Tibial nerve (tissue), 4 donors: ENCODE data around the gene TMEM245. TPM values are rescaled to one million over a fixed set of nuclear protein-coding genes. Genes with fewer than 3 reads are reported as not detected.

Experiments
- DNase-seq, 2 donors: peaks; one replicate each; pipeline ENCODE4 v3.0.0-alpha.2; 2019; ENCODE audit warnings: low spot score in 2 of 2
- H3K27ac ChIP-seq, 4 donors: fragments of 200-600 bp; sonication (generic) in 3 of 4; one replicate each; pipeline ENCODE4 v1.5.1; 2017 to 2019; ENCODE audit warnings: mild to moderate bottlenecking in 1 of 4
- H3K27me3 ChIP-seq, 2 donors: fragments of 200-600 bp; sonication (generic) in 1 of 2; one replicate each; pipeline versions ENCODE4 v1.5.1 to v1.6.0; 2017 to 2019
- H3K36me3 ChIP-seq, 3 donors: fragments of 200-600 bp; sonication (generic); one replicate each; pipeline ENCODE4 v1.5.1; 2018 to 2019
- H3K4me1 ChIP-seq, 4 donors: fragments of 200-600 bp; sonication (generic) in 3 of 4; one replicate each; pipeline ENCODE4 v1.5.1; 2017 to 2019
- H3K4me3 ChIP-seq, 4 donors: fragments of 200-600 bp; sonication (generic) in 3 of 4; one replicate each; pipeline ENCODE4 v1.5.1; 2017 to 2019; ENCODE audit warnings: mild to moderate bottlenecking in 1 of 4, moderate library complexity in 1 of 4
- H3K9me3 ChIP-seq, 4 donors: fragments of 200-600 bp; sonication (generic) in 3 of 4; one replicate each; pipeline ENCODE4 v1.5.1; 2017 to 2019
- CTCF ChIP-seq, 5 experiments: fragments of 200-600 bp in 3 of 5; fragments of 450-650 bp in 2 of 5; sonication (generic) in 3 of 5; IDR thresholded peaks; one replicate each; pipeline ENCODE4 v1.5.1; 2016 to 2019; ENCODE audit warnings: antibody characterized with exemption in 5 of 5, mild to moderate bottlenecking in 3 of 5, moderate library complexity in 2 of 5
- EP300 ChIP-seq, 2 donors: sonication (generic); formaldehyde crosslinking; IDR thresholded peaks; one replicate each; pipeline ENCODE4 v1.6.1; 2017; ENCODE audit warnings: antibody characterized with exemption in 2 of 2, mild to moderate bottlenecking in 1 of 2
- POLR2A ChIP-seq, 2 donors: fragments of 450-650 bp; IDR thresholded peaks; one replicate each; pipeline ENCODE4 v1.6.1; 2017; ENCODE audit warnings: antibody characterized with exemption in 2 of 2, mild to moderate bottlenecking in 2 of 2, moderate library complexity in 2 of 2
- WGBS, 2 donors: methylation state at CpG; one replicate each; pipeline ENCODE4 v1.1.5; 2018; 5-methylcytosine and 5-hydroxymethylcytosine counted together
- total RNA-seq, 4 donors: library from RNA; depleted of rRNA; stranded (reverse); fragments of >200 nt; gene quantifications; one replicate each; pipeline ENCODE4 v1.1.0, GENCODE V29; 2016

The TMEM245 gene
- total RNA-seq, 4 donors from 2014 or later, result 51.6 to 100 (median 89.5) TPM

GRCh38 chr9:109166171-109166770 is 46.5 kb upstream of the TMEM245 start:
- peaks cover 0 to 20% of the 10 kb centered on the region in 2 donors for H3K27me3 ChIP-seq
- WGBS, 2 donors, result 70 to 79% methylated on average over 16 of the region's 16 CpGs

GRCh38 chr9:109164042-109164441 is 44.3 kb upstream of the TMEM245 start:
- H3K9me3 ChIP-seq, result no peaks in the 10 kb centered on the region
- H3K4me3 ChIP-seq, result no peak overlapping the region
- 88 to 93% methylated on average over 5 of the region's 5 CpGs for WGBS, 2 donors
- H3K4me1 ChIP-seq, result peaks cover 0 to 3% (median 0%) of the 10 kb centered on the region in 4 donors
- DNase-seq, result no peak
- no peak for TF ChIP-seq EP300 (IDR thresholded peaks at IDR 0.05)
- no peak for TF ChIP-seq POLR2A (IDR thresholded peaks at IDR 0.05)
- TF ChIP-seq CTCF (IDR thresholded peaks at IDR 0.05), result no peak
- H3K27me3 ChIP-seq, result peaks cover 0 to 20% of the 10 kb centered on the region in 2 donors
- no peak overlapping the region for H3K27ac ChIP-seq
- H3K36me3 ChIP-seq, result no peaks in the 10 kb centered on the region

More at GRCh38 chr9:109166171-109166770, 46.5 kb upstream of the TMEM245 start:
- H3K9me3 ChIP-seq, result no peaks in the 10 kb centered on the region
- TF ChIP-seq EP300 (IDR thresholded peaks at IDR 0.05) (no peak), POLR2A (IDR thresholded peaks at IDR 0.05) (no peak)
- H3K4me1 ChIP-seq, result peaks cover 0 to 3% (median 0%) of the 10 kb centered on the region in 4 donors
- no peaks in the 10 kb centered on the region for H3K36me3 ChIP-seq
- peak overlapping the region in 1 of 4 donors; percentile 41 for H3K27ac ChIP-seq
- H3K4me3 ChIP-seq, result peak overlapping the region in 3 of 4 donors; percentile 9 to 51 (median 15)
- no peak for DNase-seq

GRCh38 chr9:109163194-109163593 is 43.4 kb upstream of the TMEM245 start:
- DNase-seq, result no peak
- Histone ChIP-seq H3K9me3 (no peaks in the 10 kb centered on the region), H3K4me1 (peaks cover 0 to 3% (median 0%) of the 10 kb centered on the region in 4 donors), H3K36me3 (no peaks in the 10 kb centered on the region), H3K4me3 (no peak overlapping the region), H3K27me3 (peaks cover 0 to 18% of the 10 kb centered on the region in 2 donors), H3K27ac (no peak overlapping the region)
- 94 to 95% methylated on average over 1 of the region's 1 CpG for WGBS, 2 donors
- TF ChIP-seq EP300 (IDR thresholded peaks at IDR 0.05) (no peak), CTCF (IDR thresholded peaks at IDR 0.05) (no peak), POLR2A (IDR thresholded peaks at IDR 0.05) (no peak)

- TF ChIP-seq CTCF (IDR thresholded peaks at IDR 0.05) (no peak), POLR2A (IDR thresholded peaks at IDR 0.05) (no peak), EP300 (IDR thresholded peaks at IDR 0.05) (no peak)
- H3K27me3 ChIP-seq, result peaks cover 0 to 15% of the 10 kb centered on the region in 2 donors
- 82 to 84% methylated on average over 3 of the region's 3 CpGs for WGBS, 2 donors
- no peak overlapping the region for H3K27ac ChIP-seq
- no peaks in the 10 kb centered on the region for H3K9me3 ChIP-seq
- H3K36me3 ChIP-seq, result no peaks in the 10 kb centered on the region
- peaks cover 0 to 3% (median 0%) of the 10 kb centered on the region in 4 donors for H3K4me1 ChIP-seq
- no peak overlapping the region for H3K4me3 ChIP-seq
- DNase-seq, result no peak
Observed at GRCh38 chr9:109162677-109163076, 42.9 kb upstream of the TMEM245 start.

GRCh38 chr9:109161471-109161870 is 41.7 kb upstream of the TMEM245 start:
- Histone ChIP-seq H3K27me3 (peaks cover 0 to 7% of the 10 kb centered on the region in 2 donors), H3K4me3 (no peak overlapping the region), H3K4me1 (no peaks in the 10 kb centered on the region), H3K9me3 (no peaks in the 10 kb centered on the region), H3K36me3 (no peaks in the 10 kb centered on the region), H3K27ac (no peak overlapping the region)
- TF ChIP-seq EP300 (IDR thresholded peaks at IDR 0.05) (no peak), POLR2A (IDR thresholded peaks at IDR 0.05) (no peak), CTCF (IDR thresholded peaks at IDR 0.05) (no peak)
- 80 to 89% methylated on average over 3 of the region's 3 CpGs for WGBS, 2 donors
- no peak for DNase-seq
